ENCODE measurements around the gene PYGM. TPM values are rescaled to one million over a fixed set of nuclear protein-coding genes. Genes with fewer than 3 reads are reported as not detected.

PYGM gene
- total RNA-seq, 1 experiment from 2014 or later: 3.6 TPM

GRCh38 chr11:64726867-64727530, 32.8 kb downstream of the PYGM start:
- DNase-seq: peak; percentile 20
- H2AFZ ChIP-seq (ENCODE audit: low read length): no peak overlapping the region
- H3K79me2 ChIP-seq (ENCODE audit: insufficient read depth, low read length): no peaks in the 10 kb centered on the region
- no peak overlapping the region for H2AK5ac ChIP-seq (ENCODE audit: insufficient read length, low read length)
- peaks cover 8 to 10% (median 8%) of the 10 kb centered on the region in 3 experiments; a peak in 6 of 7 replicates for H3K36me3 Mint-ChIP-seq (ENCODE audit: insufficient read depth in 1 of 3, low read depth in 3 of 3)
- peaks cover 40 to 59% of the 10 kb centered on the region in 2 experiments for H3K4me1 Mint-ChIP-seq
- H3K4me2 ChIP-seq (ENCODE audit: insufficient read depth, insufficient read length, low read length): no peak overlapping the region
- WGBS (ENCODE audit: extremely low coverage, insufficient read length, low lambda C conversion rate): no CpG with 5 or more reads among the region's 7 CpGs
- H3K4ac ChIP-seq (ENCODE audit: low read depth, low read length): no peak overlapping the region
- H4K5ac ChIP-seq (ENCODE audit: insufficient read length, low read depth, low read length): no peak overlapping the region
- TF ChIP-seq CTCF (conservative IDR thresholded peaks at IDR 0.05): no peak
- H3K27me3 ChIP-seq (ENCODE audit: insufficient read depth, low read length): peaks cover 4% of the 10 kb centered on the region; the same call in 1 of the 2 replicates
- H3K27me3 Mint-ChIP-seq (ENCODE audit: low read depth): peaks cover 26% of the 10 kb centered on the region
- no peak overlapping the region for H2BK15ac ChIP-seq (ENCODE audit: low read depth, low read length)
- no peak overlapping the region for H4K8ac ChIP-seq (replicated peaks; ENCODE audit: insufficient read length, low read depth, low read length)
- no peak overlapping the region for H3K23ac ChIP-seq (ENCODE audit: insufficient read length, low read depth, low read length)
- H4K91ac ChIP-seq (ENCODE audit: insufficient read length, low read depth, low read length): no peak overlapping the region
- no peaks in the 10 kb centered on the region for H3K9me3 ChIP-seq (ENCODE audit: control insufficient read depth, low read depth, low read length)
- H3K27ac Mint-ChIP-seq: peak overlapping the region in 1 of 3 experiments; percentile 72; a peak in 2 of 7 replicates
- no peak overlapping the region for H2BK5ac ChIP-seq (ENCODE audit: insufficient read length, low read length)
- no peak overlapping the region for H2BK12ac ChIP-seq (ENCODE audit: insufficient read length, low read depth, low read length)
- H2BK20ac ChIP-seq (ENCODE audit: low read depth, low read length, poor library complexity, severe bottlenecking): no peak overlapping the region
- no peak overlapping the region for H3K56ac ChIP-seq (ENCODE audit: insufficient read length, low read depth, low read length)
- H3K27ac ChIP-seq (ENCODE audit: insufficient read length, low read depth, low read length): no peak overlapping the region
- no peak overlapping the region for H3T11ph ChIP-seq (ENCODE audit: low read length)
- peaks cover 12% of the 10 kb centered on the region for H3K4me1 ChIP-seq (ENCODE audit: insufficient read depth, low read length)
- no peaks in the 10 kb centered on the region for H4K20me1 ChIP-seq (ENCODE audit: control insufficient read depth, insufficient read depth, insufficient read length)
- H3K23me2 ChIP-seq (ENCODE audit: insufficient read length, low read depth, low read length, poor library complexity, severe bottlenecking): no peaks in the 10 kb centered on the region
- no peak overlapping the region; a peak in 1 of 5 replicates for H3K4me3 Mint-ChIP-seq
- no peak overlapping the region for H3K18ac ChIP-seq (ENCODE audit: insufficient read length, low read depth, low read length)
- H3K79me1 ChIP-seq (ENCODE audit: insufficient read depth, low read depth, low read length, poor library complexity, severe bottlenecking): no peaks in the 10 kb centered on the region
- no peaks in the 10 kb centered on the region for H3K9me3 Mint-ChIP-seq
- H3K9ac ChIP-seq (ENCODE audit: extremely low read depth, insufficient read length, low read length): no peak overlapping the region
- H3K14ac ChIP-seq (ENCODE audit: insufficient read depth, low read length): no peak overlapping the region
- H2BK120ac ChIP-seq (ENCODE audit: low read depth, low read length, poor library complexity, severe bottlenecking): no peak overlapping the region

Data from H9 (cell line).